Progenitor cell of endocrine pancreas (in vitro differentiated cells): ENCODE measurements around the gene AVPI1. TPM values are rescaled to one million over a fixed set of nuclear protein-coding genes. Genes with fewer than 3 reads are reported as not detected.

Experiments used
- DNase-seq: peaks from one replicate; pipeline ENCODE4 v3.0.0; 2021; ENCODE audit warnings: low spot score; ENCODE audit not compliant: unreplicated experiment
- H3K27ac Mint-ChIP-seq: 2 replicates; pipeline ENCODE4 v1.8.0; 2021; ENCODE audit warnings: mild to moderate bottlenecking, moderate library complexity, mixed read lengths
- H3K27me3 Mint-ChIP-seq: 2 replicates; pipeline ENCODE4 v1.8.0; 2021; ENCODE audit warnings: mixed read lengths
- H3K36me3 Mint-ChIP-seq: 2 replicates; pipeline ENCODE4 v1.8.0; 2022; ENCODE audit warnings: mixed read lengths; ENCODE audit not compliant: insufficient read depth
- H3K4me1 Mint-ChIP-seq: 2 replicates; pipeline ENCODE4 v1.8.0; 2021; ENCODE audit warnings: low read depth, mixed read lengths
- H3K4me3 Mint-ChIP-seq: 2 replicates; pipeline ENCODE4 v1.8.0; 2021; ENCODE audit warnings: low read depth, mild to moderate bottlenecking, moderate library complexity, mixed read lengths
- H3K9me3 Mint-ChIP-seq: 2 replicates; pipeline ENCODE4 v1.8.0; 2021; ENCODE audit warnings: low read depth, mixed read lengths
- total RNA-seq: library from RNA; stranded (reverse); gene quantifications from 2 replicates; pipeline ENCODE4 v1.2.1, GENCODE V29; 2021
- TF ChIP-seq, protein P1 (sequence below): fragments of 200-600 bp; sonication (generic); IDR thresholded peaks from one replicate; pipeline ENCODE4 v1.5.0; 2021; ENCODE audit warnings: antibody characterized with exemption, mild to moderate bottlenecking; ENCODE audit not compliant: unreplicated experiment

The AVPI1 gene
- total RNA-seq, 1 donor from 2014 or later: 4.3 TPM

DNA sequence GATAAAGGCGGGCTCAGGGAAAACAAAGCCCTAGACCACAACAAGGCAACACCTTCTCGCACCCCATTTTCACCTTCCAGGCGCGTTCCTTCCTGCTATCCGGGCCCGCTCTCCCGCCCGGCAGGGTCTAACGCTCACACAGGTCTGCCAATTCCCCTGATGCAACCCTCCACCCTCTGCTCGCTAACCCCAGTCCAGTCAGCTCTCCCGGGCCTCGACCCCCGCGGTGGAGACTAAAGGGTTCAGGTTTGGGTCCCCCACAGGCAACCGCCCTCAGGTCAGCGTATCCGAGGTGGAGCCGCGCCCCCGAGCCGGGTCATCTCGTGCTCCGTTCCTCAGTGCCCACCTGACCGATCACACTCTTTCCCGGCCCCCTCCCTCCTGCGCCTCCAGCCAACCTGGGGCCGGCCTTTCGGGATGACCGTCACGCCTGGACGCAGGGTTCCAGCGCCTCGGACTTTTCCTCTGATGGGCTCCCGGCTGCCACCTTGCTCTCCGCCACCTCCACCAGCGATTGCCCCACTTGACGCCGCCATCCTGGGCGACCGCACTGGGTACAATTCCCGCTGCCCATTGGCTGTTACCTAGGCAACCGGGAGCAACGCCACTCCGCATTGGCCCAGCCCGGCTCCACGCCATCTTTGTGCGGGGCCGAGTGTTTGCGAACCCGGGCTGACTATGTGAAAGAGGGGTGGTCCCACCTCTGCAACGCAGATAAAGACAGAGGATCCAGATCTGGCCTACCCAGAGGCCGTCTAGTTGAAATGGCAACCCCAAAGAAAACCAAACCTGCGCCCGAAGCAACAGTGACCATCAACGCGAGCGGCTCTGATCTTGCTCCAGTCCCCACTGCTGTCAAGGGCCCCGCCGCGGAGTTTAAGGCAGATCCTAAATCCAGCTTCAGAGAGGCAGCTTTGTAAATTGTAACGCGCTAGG, 53.8 kb downstream of the AVPI1 start, which contains the start of gene MORN4:
Gene MORN4, minus strand, starts transcription at position 552 of the 936 bp plus-strand sequence. CDS start 13,847 bp downstream, outside the sequence.
- H3K4me3 Mint-ChIP-seq: peak within 1 kb of the TSS; percentile 98

DNA sequence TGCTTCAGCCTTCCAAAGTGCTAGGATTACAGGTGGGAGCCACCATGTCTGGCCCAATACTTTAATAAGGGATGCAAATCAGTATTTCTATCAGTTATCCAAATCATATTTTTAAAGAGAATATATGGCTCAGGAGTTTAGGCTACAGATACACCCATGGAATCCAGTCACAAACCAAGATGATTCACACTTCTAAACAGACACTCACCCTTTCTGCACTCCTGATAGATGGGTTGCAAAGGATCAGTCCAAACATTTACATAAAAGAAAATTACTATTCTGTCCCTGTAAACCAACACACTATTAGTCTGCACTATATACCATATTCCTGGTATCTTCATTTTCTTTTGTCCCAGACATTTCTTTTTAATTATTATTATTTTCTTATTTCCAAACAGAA, 55.9 kb downstream of the AVPI1 start:
- no peaks in the 10 kb centered on the region for H3K27me3 Mint-ChIP-seq
- H3K27ac Mint-ChIP-seq: no peak overlapping the region
- no peaks in the 10 kb centered on the region for H3K9me3 Mint-ChIP-seq
- H3K4me1 Mint-ChIP-seq: peaks cover 12% of the 10 kb centered on the region
- H3K36me3 Mint-ChIP-seq: no peaks in the 10 kb centered on the region
- TF ChIP-seq, protein P1, sequence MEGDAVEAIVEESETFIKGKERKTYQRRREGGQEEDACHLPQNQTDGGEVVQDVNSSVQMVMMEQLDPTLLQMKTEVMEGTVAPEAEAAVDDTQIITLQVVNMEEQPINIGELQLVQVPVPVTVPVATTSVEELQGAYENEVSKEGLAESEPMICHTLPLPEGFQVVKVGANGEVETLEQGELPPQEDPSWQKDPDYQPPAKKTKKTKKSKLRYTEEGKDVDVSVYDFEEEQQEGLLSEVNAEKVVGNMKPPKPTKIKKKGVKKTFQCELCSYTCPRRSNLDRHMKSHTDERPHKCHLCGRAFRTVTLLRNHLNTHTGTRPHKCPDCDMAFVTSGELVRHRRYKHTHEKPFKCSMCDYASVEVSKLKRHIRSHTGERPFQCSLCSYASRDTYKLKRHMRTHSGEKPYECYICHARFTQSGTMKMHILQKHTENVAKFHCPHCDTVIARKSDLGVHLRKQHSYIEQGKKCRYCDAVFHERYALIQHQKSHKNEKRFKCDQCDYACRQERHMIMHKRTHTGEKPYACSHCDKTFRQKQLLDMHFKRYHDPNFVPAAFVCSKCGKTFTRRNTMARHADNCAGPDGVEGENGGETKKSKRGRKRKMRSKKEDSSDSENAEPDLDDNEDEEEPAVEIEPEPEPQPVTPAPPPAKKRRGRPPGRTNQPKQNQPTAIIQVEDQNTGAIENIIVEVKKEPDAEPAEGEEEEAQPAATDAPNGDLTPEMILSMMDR: no peak
- DNase-seq: no peak
- H3K4me3 Mint-ChIP-seq: no peak overlapping the region

More for the DNA sequence above, 53.8 kb downstream of the AVPI1 start, which contains the start of gene MORN4:
- DNase-seq: peak; percentile 88
- H3K36me3 Mint-ChIP-seq: no peaks in the 10 kb centered on the region
- H3K9me3 Mint-ChIP-seq: no peaks in the 10 kb centered on the region
- H3K27me3 Mint-ChIP-seq: no peaks in the 10 kb centered on the region
- TF ChIP-seq, protein P1: no peak
- H3K4me1 Mint-ChIP-seq: peaks cover 12% of the 10 kb centered on the region
- H3K27ac Mint-ChIP-seq: peak within 1 kb of the TSS; percentile 95

- Mint-ChIP-seq H3K27me3 (no peaks in the 10 kb centered on the region), H3K36me3 (no peaks in the 10 kb centered on the region), H3K27ac (no peak overlapping the region), H3K4me1 (peaks cover 12% of the 10 kb centered on the region), H3K4me3 (no peak overlapping the region), H3K9me3 (no peaks in the 10 kb centered on the region)
- DNase-seq: no peak
- TF ChIP-seq, protein P1: no peak
Measured at GRCh38 chr10:97629289-97629688, 57.8 kb downstream of the AVPI1 start.

GRCh38 chr10:97628228-97628627, 58.8 kb downstream of the AVPI1 start:
- no peaks in the 10 kb centered on the region for H3K27me3 Mint-ChIP-seq
- TF ChIP-seq, protein P1: no peak
- H3K9me3 Mint-ChIP-seq: no peaks in the 10 kb centered on the region
- H3K4me1 Mint-ChIP-seq: peaks cover 15% of the 10 kb centered on the region
- H3K27ac Mint-ChIP-seq: no peak overlapping the region
- H3K4me3 Mint-ChIP-seq: no peak overlapping the region
- no peak for DNase-seq
- no peaks in the 10 kb centered on the region for H3K36me3 Mint-ChIP-seq

DNA sequence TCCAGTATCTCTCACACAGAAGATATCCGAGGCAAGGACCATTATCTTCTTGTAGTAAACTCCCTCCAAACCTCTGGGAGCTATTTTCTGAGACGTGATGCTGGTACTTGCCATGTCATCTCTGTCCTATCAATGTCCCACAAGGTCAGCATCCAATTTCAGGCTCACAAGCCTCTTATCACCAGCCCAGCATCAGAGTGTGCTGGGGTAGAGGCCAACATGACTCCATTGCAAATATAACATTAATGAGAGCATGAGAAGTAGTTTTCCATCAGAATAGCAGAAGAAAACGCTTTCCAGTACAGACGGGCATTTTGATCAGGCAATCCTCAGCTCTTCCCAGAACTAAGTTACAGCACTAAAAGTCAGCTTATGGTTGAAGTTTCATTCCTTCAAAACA, 59.3 kb downstream of the AVPI1 start:
- Mint-ChIP-seq H3K9me3 (no peaks in the 10 kb centered on the region), H3K4me1 (peaks cover 14% of the 10 kb centered on the region), H3K36me3 (no peaks in the 10 kb centered on the region), H3K27me3 (no peaks in the 10 kb centered on the region), H3K4me3 (no peak overlapping the region), H3K27ac (no peak overlapping the region)
- no peak for DNase-seq
- TF ChIP-seq, protein P1: no peak

Other genes starting within 250 kb of the AVPI1 start
- gene EXOSC1, start 241.2 kb downstream of the AVPI1 start, total RNA-seq: 38.0 and 41.5 TPM in 2 replicates
- gene ZDHHC16, start 241.1 kb downstream of the AVPI1 start, total RNA-seq: 59.6 and 64.9 TPM in 2 replicates
- 80.6 and 82.1 TPM in 2 replicates for gene MMS19, start 188.8 kb downstream of the AVPI1 start, total RNA-seq
- gene UBTD1, start 188.3 kb downstream of the AVPI1 start, total RNA-seq: 9.0 and 9.2 TPM in 2 replicates
- not detected in 2 replicates for gene ANKRD2, start 114.5 kb downstream of the AVPI1 start, total RNA-seq
- 10.5 and 11.9 TPM in 2 replicates for gene HOGA1, start 102.9 kb downstream of the AVPI1 start, total RNA-seq
- 0.91 and 0.96 TPM in 2 replicates for gene C10orf62, start 97.5 kb downstream of the AVPI1 start, total RNA-seq
- gene MORN4, start 53.7 kb downstream of the AVPI1 start, total RNA-seq: 21.1 and 24.3 TPM in 2 replicates
- 18.0 and 18.9 TPM in 2 replicates for gene PI4K2A, start 46.6 kb downstream of the AVPI1 start, total RNA-seq
- gene MARVELD1, start 26.5 kb upstream of the AVPI1 start, total RNA-seq: 14.3 and 14.7 TPM in 2 replicates
- gene ZFYVE27, start 49.9 kb upstream of the AVPI1 start, total RNA-seq: 43.4 and 44.2 TPM in 2 replicates
- 73.1 and 81.0 TPM in 2 replicates for gene SFRP5, start 84.8 kb upstream of the AVPI1 start, total RNA-seq
- gene GOLGA7B, start 162.6 kb upstream of the AVPI1 start, total RNA-seq: 1.1 and 1.4 TPM in 2 replicates